ENCODE results near the gene RAB3C. TPM values are rescaled to one million over a fixed set of nuclear protein-coding genes. Genes with fewer than 3 reads are reported as not detected.

RAB3C gene
- total RNA-seq, 1 donor from 2014 or later, result 0.45 TPM

DNA sequence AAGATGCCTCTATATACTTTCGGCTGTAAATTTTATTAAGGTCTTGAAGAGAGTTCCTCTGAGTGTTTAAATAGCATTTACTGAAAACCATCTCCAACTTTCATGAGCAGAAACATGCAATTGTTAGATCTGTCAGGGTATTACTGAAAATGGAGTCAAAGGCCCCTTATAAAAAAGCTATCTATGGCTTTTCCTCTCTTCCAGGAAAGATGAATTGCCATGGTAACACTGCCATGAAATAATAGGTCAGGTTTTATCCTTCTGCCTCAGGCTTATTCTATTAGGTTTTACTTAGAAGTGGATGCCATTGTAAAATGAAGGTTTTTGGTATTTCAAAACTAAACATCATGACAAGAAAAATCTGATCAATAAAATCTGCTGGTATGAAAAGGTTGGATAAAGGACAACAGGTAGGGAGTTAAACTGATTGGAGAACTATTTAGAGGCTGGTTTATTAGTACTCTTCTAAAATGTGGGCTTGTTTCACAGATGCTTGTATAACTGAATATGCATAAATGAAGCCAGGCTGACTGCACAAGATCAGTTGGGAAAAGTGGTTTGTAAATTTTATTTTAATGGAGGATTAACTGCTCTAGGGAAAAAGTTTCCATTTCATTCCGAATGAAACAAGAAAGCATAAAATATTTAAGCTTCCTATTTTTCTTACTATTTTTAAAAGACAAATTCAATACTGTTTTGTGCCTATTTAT lies 135.5 kb downstream of the RAB3C start:
- no peak for DNase-seq (ENCODE audit: low read depth)
- Mint-ChIP-seq H3K4me3 (ENCODE audit: unreplicated experiment) (no peak overlapping the region), H3K4me1 (ENCODE audit: low read depth, unreplicated experiment) (no peaks in the 10 kb centered on the region), H3K27ac (ENCODE audit: unreplicated experiment) (no peak overlapping the region), H3K9me3 (ENCODE audit: unreplicated experiment) (peaks cover 2% of the 10 kb centered on the region), H3K36me3 (ENCODE audit: low read depth, unreplicated experiment) (no peaks in the 10 kb centered on the region), H3K27me3 (ENCODE audit: low read depth, unreplicated experiment) (peaks cover 6% of the 10 kb centered on the region)
- Histone ChIP-seq H3K27me3 (ENCODE audit: insufficient read depth, low read length) (no peaks in the 10 kb centered on the region), H3K4me1 (ENCODE audit: insufficient read depth, low read length) (no peaks in the 10 kb centered on the region), H3K4me2 (ENCODE audit: low read length) (no peak overlapping the region), H3K9me3 (ENCODE audit: insufficient read depth, low read depth, low read length) (no peaks in the 10 kb centered on the region), H3K9ac (ENCODE audit: low read length) (no peak overlapping the region), H3K4me3 (ENCODE audit: insufficient read depth, low read depth, low read length) (no peak overlapping the region), H4K20me1 (ENCODE audit: insufficient read depth, low read length) (no peaks in the 10 kb centered on the region), H2AFZ (ENCODE audit: low read depth, low read length) (no peak overlapping the region), H3K27ac (ENCODE audit: low read depth, low read length) (no peak overlapping the region), H3K79me2 (ENCODE audit: insufficient read depth, low read length) (no peaks in the 10 kb centered on the region), H3K36me3 (ENCODE audit: insufficient read depth, low read length) (no peaks in the 10 kb centered on the region)
- TF ChIP-seq, protein P1, sequence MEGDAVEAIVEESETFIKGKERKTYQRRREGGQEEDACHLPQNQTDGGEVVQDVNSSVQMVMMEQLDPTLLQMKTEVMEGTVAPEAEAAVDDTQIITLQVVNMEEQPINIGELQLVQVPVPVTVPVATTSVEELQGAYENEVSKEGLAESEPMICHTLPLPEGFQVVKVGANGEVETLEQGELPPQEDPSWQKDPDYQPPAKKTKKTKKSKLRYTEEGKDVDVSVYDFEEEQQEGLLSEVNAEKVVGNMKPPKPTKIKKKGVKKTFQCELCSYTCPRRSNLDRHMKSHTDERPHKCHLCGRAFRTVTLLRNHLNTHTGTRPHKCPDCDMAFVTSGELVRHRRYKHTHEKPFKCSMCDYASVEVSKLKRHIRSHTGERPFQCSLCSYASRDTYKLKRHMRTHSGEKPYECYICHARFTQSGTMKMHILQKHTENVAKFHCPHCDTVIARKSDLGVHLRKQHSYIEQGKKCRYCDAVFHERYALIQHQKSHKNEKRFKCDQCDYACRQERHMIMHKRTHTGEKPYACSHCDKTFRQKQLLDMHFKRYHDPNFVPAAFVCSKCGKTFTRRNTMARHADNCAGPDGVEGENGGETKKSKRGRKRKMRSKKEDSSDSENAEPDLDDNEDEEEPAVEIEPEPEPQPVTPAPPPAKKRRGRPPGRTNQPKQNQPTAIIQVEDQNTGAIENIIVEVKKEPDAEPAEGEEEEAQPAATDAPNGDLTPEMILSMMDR (IDR thresholded peaks at IDR 0.05; ENCODE audit: insufficient read depth, low read depth, low read length), result no peak
- TF ChIP-seq EZH2 (IDR thresholded peaks at IDR 0.05; ENCODE audit: insufficient read depth, low read length), result no peak
- FAIRE-seq, result no peak

DNA sequence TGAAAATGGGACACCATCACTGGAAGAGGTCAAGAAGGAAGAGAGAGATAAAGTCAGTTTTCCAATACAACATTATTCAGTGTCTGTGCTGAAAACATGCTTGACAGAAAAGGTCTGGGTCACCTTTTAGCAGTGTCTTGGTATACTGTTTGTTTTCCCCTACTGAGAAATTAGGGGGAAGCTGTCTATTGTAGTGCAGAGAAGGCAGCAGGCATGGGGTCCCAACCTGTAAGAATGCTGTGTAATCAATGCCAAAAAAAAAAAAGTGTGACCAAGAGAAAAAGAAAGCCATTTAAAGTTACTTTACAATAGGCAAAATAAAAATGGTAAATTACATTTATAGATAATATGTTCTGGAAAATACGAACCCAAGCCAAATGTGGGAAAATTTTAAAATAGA lies 139.3 kb downstream of the RAB3C start:
- Histone ChIP-seq H3K27ac (ENCODE audit: low read depth, low read length) (no peak overlapping the region), H3K27me3 (ENCODE audit: insufficient read depth, low read length) (no peaks in the 10 kb centered on the region), H3K36me3 (ENCODE audit: insufficient read depth, low read length) (no peaks in the 10 kb centered on the region), H4K20me1 (ENCODE audit: insufficient read depth, low read length) (no peaks in the 10 kb centered on the region), H3K79me2 (ENCODE audit: insufficient read depth, low read length) (no peaks in the 10 kb centered on the region), H3K9ac (ENCODE audit: low read length) (no peak overlapping the region), H2AFZ (ENCODE audit: low read depth, low read length) (no peak overlapping the region), H3K4me2 (ENCODE audit: low read length) (no peak overlapping the region), H3K4me3 (ENCODE audit: insufficient read depth, low read depth, low read length) (no peak overlapping the region), H3K9me3 (ENCODE audit: insufficient read depth, low read depth, low read length) (no peaks in the 10 kb centered on the region), H3K4me1 (ENCODE audit: insufficient read depth, low read length) (no peaks in the 10 kb centered on the region)
- Mint-ChIP-seq H3K4me3 (ENCODE audit: unreplicated experiment) (no peak overlapping the region), H3K27ac (ENCODE audit: unreplicated experiment) (no peak overlapping the region), H3K9me3 (ENCODE audit: unreplicated experiment) (no peaks in the 10 kb centered on the region), H3K27me3 (ENCODE audit: low read depth, unreplicated experiment) (peaks cover 6% of the 10 kb centered on the region), H3K4me1 (ENCODE audit: low read depth, unreplicated experiment) (no peaks in the 10 kb centered on the region), H3K36me3 (ENCODE audit: low read depth, unreplicated experiment) (no peaks in the 10 kb centered on the region)
- FAIRE-seq (no peak), DNase-seq (ENCODE audit: low read depth) (no peak)
- TF ChIP-seq EZH2 (IDR thresholded peaks at IDR 0.05; ENCODE audit: insufficient read depth, low read length), result no peak
- TF ChIP-seq, protein P1 (IDR thresholded peaks at IDR 0.05; ENCODE audit: insufficient read depth, low read depth, low read length), result no peak

DNA sequence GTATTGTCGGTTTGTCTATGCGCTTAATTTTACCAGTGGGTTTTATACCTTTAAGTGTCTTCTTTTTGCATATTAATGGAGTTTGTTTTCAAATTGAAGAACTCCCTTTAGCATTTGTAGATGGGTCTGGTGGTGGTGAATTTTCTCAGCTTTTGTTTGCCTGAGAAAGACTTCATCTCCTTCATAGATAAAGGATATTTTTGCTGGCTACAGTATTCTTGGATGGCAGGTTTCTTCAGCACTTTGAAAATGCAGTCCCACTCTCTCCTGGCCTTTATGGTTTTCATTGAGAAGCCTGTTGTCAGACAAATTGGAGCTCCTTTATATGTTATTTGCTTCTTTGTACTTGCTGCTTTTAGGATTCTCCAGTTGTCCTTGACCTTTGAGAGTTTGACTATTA lies 142.1 kb downstream of the RAB3C start:
- Mint-ChIP-seq H3K9me3 (ENCODE audit: unreplicated experiment) (no peaks in the 10 kb centered on the region), H3K36me3 (ENCODE audit: low read depth, unreplicated experiment) (no peaks in the 10 kb centered on the region), H3K27me3 (ENCODE audit: low read depth, unreplicated experiment) (no peaks in the 10 kb centered on the region), H3K27ac (ENCODE audit: unreplicated experiment) (no peak overlapping the region), H3K4me3 (ENCODE audit: unreplicated experiment) (no peak overlapping the region), H3K4me1 (ENCODE audit: low read depth, unreplicated experiment) (no peaks in the 10 kb centered on the region)
- FAIRE-seq (no peak), DNase-seq (ENCODE audit: low read depth) (no peak)
- no peak overlapping the region for H3K4me3 ChIP-seq (ENCODE audit: insufficient read depth, low read depth, low read length)
- no peaks in the 10 kb centered on the region for H3K36me3 ChIP-seq (ENCODE audit: insufficient read depth, low read length)
- no peaks in the 10 kb centered on the region for H3K4me1 ChIP-seq (ENCODE audit: insufficient read depth, low read length)
- no peaks in the 10 kb centered on the region for H3K27me3 ChIP-seq (ENCODE audit: insufficient read depth, low read length)
- no peaks in the 10 kb centered on the region for H4K20me1 ChIP-seq (ENCODE audit: insufficient read depth, low read length)
- H3K27ac ChIP-seq (ENCODE audit: low read depth, low read length), result no peak overlapping the region
- H3K79me2 ChIP-seq (ENCODE audit: insufficient read depth, low read length), result no peaks in the 10 kb centered on the region
- no peak for TF ChIP-seq EZH2 (IDR thresholded peaks at IDR 0.05; ENCODE audit: insufficient read depth, low read length)
- TF ChIP-seq, protein P1 (IDR thresholded peaks at IDR 0.05; ENCODE audit: insufficient read depth, low read depth, low read length), result no peak
- H3K9me3 ChIP-seq (ENCODE audit: insufficient read depth, low read depth, low read length), result no peaks in the 10 kb centered on the region
- no peak overlapping the region for H3K9ac ChIP-seq (ENCODE audit: low read length)
- no peak overlapping the region for H3K4me2 ChIP-seq (ENCODE audit: low read length)
- no peak overlapping the region for H2AFZ ChIP-seq (ENCODE audit: low read depth, low read length)
